ENCODE measurements around the gene ATF4.

GRCh38 chr22:39487826-39488520 is 32.4 kb upstream of the ATF4 start:
- TF ChIP-seq EZH2 (conservative IDR thresholded peaks at IDR 0.05; ENCODE audit: low read depth, low read length) (no peak), CTCF (CRISPR knock-in tag; IDR thresholded peaks at IDR 0.05) (no peak), MXI1 (IDR thresholded peaks at IDR 0.05; ENCODE audit: borderline replicate concordance, low read depth, low read length) (no peak), GTF2F1 (IDR thresholded peaks at IDR 0.05; ENCODE audit: low read length) (no peak), ZNF567 (CRISPR knock-in tag; IDR thresholded peaks at IDR 0.05; ENCODE audit: borderline replicate concordance) (no peak), HMGXB4 (CRISPR knock-in tag; IDR thresholded peaks at IDR 0.05; ENCODE audit: borderline replicate concordance in 1 of 2, low read depth in 1 of 2) (no peak), FOXM1 (CRISPR knock-in tag; IDR thresholded peaks at IDR 0.05) (no peak), IRF1 (CRISPR knock-in tag; IDR thresholded peaks at IDR 0.05; ENCODE audit: low read depth) (no peak), KLF15 (CRISPR knock-in tag; IDR thresholded peaks at IDR 0.05; ENCODE audit: borderline replicate concordance) (no peak), CREB3 (CRISPR knock-in tag; IDR thresholded peaks at IDR 0.05) (no peak), ZNF672 (CRISPR knock-in tag; IDR thresholded peaks at IDR 0.05) (no peak), POLR2A (IDR thresholded peaks at IDR 0.05; ENCODE audit: insufficient read depth in 1 of 2, low read depth in 2 of 2, low read length in 2 of 2) (no peak), MEIS2 (CRISPR knock-in tag; IDR thresholded peaks at IDR 0.05) (no peak)

Measured in HepG2 (cell line).